Measurements from ENCODE around the gene AHRR. TPM values are rescaled to one million over a fixed set of nuclear protein-coding genes. Genes with fewer than 3 reads are reported as not detected.
"Not testable (repeated sequence)": the region's sequence is repeated elsewhere in the genome, so short reads cannot be mapped to it uniquely, and the experiment has no call there.

The AHRR gene
- total and polyA plus RNA-seq, 10 of the 15 experiments (the other 5 are each of a cell fraction or from before 2014, with no cell fraction given), result 0.90 to 35.2 (median 19.2) TPM

- BruUV-seq (replicated peaks), result no TSS peak
- H3K79me2 ChIP-seq (ENCODE audit: control insufficient read depth, insufficient read depth, low read length), result no peaks in the 10 kb centered on the region; the same call in none of the 2 replicates
- FAIRE-seq (no peak), ATAC-seq (no peak), DNase-seq (ENCODE audit: low read depth, low spot score) (no peak)
- H3K4me2 ChIP-seq (ENCODE audit: control insufficient read depth, insufficient read depth), result no peak overlapping the region
- H3K9ac ChIP-seq (ENCODE audit: control insufficient read depth, insufficient read depth, low read length), result no peak overlapping the region
- RAD21 ChIA-PET (ENCODE audit: unreplicated experiment), result interaction anchor here (2.7 to 2.8 kb wide), 2 partner anchors 9 to 85 kb away, joined by 6 to 10 read pairs; no protein-coding TSS in a partner anchor
- in situ Hi-C loops (cut with MboI), result no loop called here
- peaks cover 3 to 16% of the 10 kb centered on the region in 2 experiments; a peak in 3 of 4 replicates for H3K36me3 ChIP-seq (ENCODE audit: control insufficient read depth in 2 of 2, insufficient read depth in 2 of 2, low read length in 1 of 2)
- peak overlapping the region; percentile 95 for H3K27ac ChIP-seq (ENCODE audit: control insufficient read depth, insufficient read depth)
- 89% methylated on average over 24 of the region's 24 CpGs for WGBS (ENCODE audit: insufficient coverage, insufficient replicate concordance, low lambda C conversion rate, missing lambda C conversion rate)
- no peaks in the 10 kb centered on the region for H3K27me3 ChIP-seq (replicated peaks in 1 of 2; ENCODE audit: control insufficient read depth in 2 of 2, insufficient read depth in 2 of 2, low read length in 1 of 2)
- POLR2A ChIA-PET, result interaction anchor here (0.6 to 1.9 kb wide), 3 partner anchors 11 to 46 kb away, joined by 3 to 6 read pairs (median 4); no protein-coding TSS in a partner anchor
- H4K20me1 ChIP-seq (ENCODE audit: control insufficient read depth, insufficient read depth), result no peaks in the 10 kb centered on the region
- no peak overlapping the region for H2AFZ ChIP-seq (ENCODE audit: control insufficient read depth, low read depth, low read length)
- H3K4me1 ChIP-seq (ENCODE audit: control insufficient read depth, insufficient read depth, low read length), result peaks cover 56% of the 10 kb centered on the region
- intact Hi-C loops (cut with micrococcal nuclease; ENCODE audit: unreplicated experiment), result loop anchor here (2.0 kb wide), 1 partner anchor 33 kb away; no protein-coding TSS in a partner anchor
- CTCF ChIA-PET, result interaction anchor here (0.6 to 2.1 kb wide), 3 partner anchors 23 to 37 kb away, joined by 3 to 5 read pairs (median 4); no protein-coding TSS in a partner anchor
- SMC1A ChIA-PET (ENCODE audit: uncharacterized antibody, unreplicated experiment), result no interaction called here
- TF ChIP-seq SRF (IDR thresholded peaks at IDR 0.05; ENCODE audit: low read depth in 2 of 2, low read length in 2 of 2) (0 out of 4 replicates have a peak, but pooled peaks of 1 of the 2 experiments have one; percentile 5), JUNB (IDR thresholded peaks at IDR 0.05) (no peak), MLLT1 (IDR thresholded peaks at IDR 0.05) (0 out of 2 replicates have a peak, but pooled peaks have one; percentile 34)
- H3K9me3 ChIP-seq (replicated peaks; ENCODE audit: control insufficient read depth, insufficient read depth, low read length), result peaks cover 5% of the 10 kb centered on the region; the same call in 2 of the 3 replicates
- no peak overlapping the region for H3K4me3 ChIP-seq
Observed at GRCh38 chr5:401146-402034, 79.9 kb downstream of the AHRR start.

GRCh38 chr5:402219-402614 lies 80.7 kb downstream of the AHRR start:
- Histone ChIP-seq H3K36me3 (ENCODE audit: control insufficient read depth in 2 of 2, insufficient read depth in 2 of 2, low read length in 1 of 2) (peaks cover 3 to 16% of the 10 kb centered on the region in 2 experiments; a peak in 3 of 4 replicates), H3K4me1 (ENCODE audit: control insufficient read depth, insufficient read depth, low read length) (peaks cover 56% of the 10 kb centered on the region), H3K4me2 (ENCODE audit: control insufficient read depth, insufficient read depth) (peak overlapping the region; percentile 45; the same call in 1 of the 2 replicates), H3K27ac (ENCODE audit: control insufficient read depth, insufficient read depth) (peak overlapping the region; percentile 67)
- FAIRE-seq; H4K20me1 ChIP-seq (ENCODE audit: control insufficient read depth, insufficient read depth); H3K9ac ChIP-seq (ENCODE audit: control insufficient read depth, insufficient read depth, low read length); ATAC-seq; in situ Hi-C loops (cut with MboI); H3K79me2 ChIP-seq (ENCODE audit: control insufficient read depth, insufficient read depth, low read length); H3K9me3 ChIP-seq (replicated peaks; ENCODE audit: control insufficient read depth, insufficient read depth, low read length); DNase-seq (ENCODE audit: low read depth, low spot score); H3K4me3 ChIP-seq; H3K27me3 ChIP-seq (replicated peaks in 1 of 2; ENCODE audit: control insufficient read depth in 2 of 2, insufficient read depth in 2 of 2, low read length in 1 of 2); BruUV-seq (replicated peaks); H2AFZ ChIP-seq (ENCODE audit: control insufficient read depth, low read depth, low read length): not testable (repeated sequence)
- ChIA-PET POLR2A (interaction anchor here (0.6 to 1.9 kb wide), 4 partner anchors 10 to 30 kb away, joined by 3 to 6 read pairs (median 4); no protein-coding TSS in a partner anchor), CTCF (interaction anchor here (0.6 to 2.1 kb wide), 3 partner anchors 22 to 37 kb away, joined by 3 to 5 read pairs (median 4); no protein-coding TSS in a partner anchor), RAD21 (ENCODE audit: unreplicated experiment) (interaction anchor here (2.7 kb wide), 1 partner anchor 9 kb away, joined by 6 read pairs; no protein-coding TSS in a partner anchor), SMC1A (ENCODE audit: uncharacterized antibody, unreplicated experiment) (interaction anchor here (1.6 kb wide), 1 partner anchor 22 kb away, joined by 8 read pairs; no protein-coding TSS in a partner anchor)
- WGBS (ENCODE audit: insufficient coverage, insufficient replicate concordance, low lambda C conversion rate, missing lambda C conversion rate), result 96% methylated on average over 17 of the region's 17 CpGs
- intact Hi-C loops (cut with micrococcal nuclease; ENCODE audit: unreplicated experiment), result loop anchor here (2.0 kb wide), 1 partner anchor 33 kb away; no protein-coding TSS in a partner anchor

All from GM12878 (cell line).